DMS53 treated with DMSO at 0.1 percent for 48 hours (cell line): ENCODE measurements around the gene ZNF132.
"Not testable (repeated sequence)": the region's sequence is repeated elsewhere in the genome, so short reads cannot be mapped to it uniquely, and the experiment has no call there.

Experiments used
- DNase-seq: peaks from one replicate; lab custom pipeline; 2025; ENCODE audit not compliant: unreplicated experiment; lab: John Stamatoyannopoulos, UW

ZNF132 gene

GRCh38 chr19:58468216-58468839, 28.4 kb upstream of the ZNF132 start:
- no peak for DNase-seq

- DNase-seq = peak; percentile 95
Measured at GRCh38 chr19:58466760-58467589, 27.0 kb upstream of the ZNF132 start, which contains the start of gene ZNF324. Gene ZNF324, plus strand, starts transcription at chr19:58467080. Its CDS starts 2,106 bp downstream, at chr19:58469186.

GRCh38 chr19:58466089-58466759, 26.3 kb upstream of the ZNF132 start:
- no peak for DNase-seq

DNA sequence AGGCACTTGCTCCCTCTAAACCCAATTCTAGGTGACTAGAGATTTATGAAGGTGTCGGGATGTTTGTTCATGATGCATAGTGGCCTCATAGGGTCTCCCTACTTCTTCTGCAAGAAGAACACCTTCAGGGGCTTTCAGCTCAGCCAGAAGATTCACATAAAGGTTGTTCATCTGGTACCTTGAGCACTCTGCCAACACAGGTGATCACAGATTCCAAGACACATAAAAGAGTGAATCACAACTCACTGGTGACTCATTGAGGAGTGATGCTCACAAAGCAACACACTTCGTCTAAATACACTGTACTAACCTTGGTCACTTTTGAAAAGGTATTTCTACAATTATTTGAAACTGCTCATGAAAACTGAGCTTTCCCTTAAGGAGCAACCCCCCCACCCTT, 20.1 kb upstream of the ZNF132 start:
- no peak for DNase-seq

DNA sequence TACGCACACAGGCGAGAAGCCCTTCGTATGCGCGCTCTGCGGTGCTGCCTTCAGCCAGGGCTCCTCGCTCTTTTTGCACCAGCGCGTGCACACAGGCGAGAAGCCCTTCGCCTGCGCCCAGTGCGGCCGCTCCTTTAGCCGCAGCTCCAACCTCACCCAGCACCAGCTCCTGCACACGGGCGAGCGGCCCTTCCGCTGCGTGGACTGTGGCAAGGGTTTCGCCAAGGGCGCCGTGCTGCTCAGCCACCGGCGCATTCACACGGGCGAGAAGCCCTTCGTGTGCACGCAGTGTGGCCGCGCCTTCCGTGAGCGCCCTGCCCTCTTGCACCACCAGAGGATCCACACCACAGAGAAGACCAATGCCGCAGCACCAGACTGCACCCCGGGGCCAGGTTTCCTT, 16.2 kb upstream of the ZNF132 start:
- no peak for DNase-seq

GRCh38 chr19:58455306-58455705, 15.4 kb upstream of the ZNF132 start:
- no peak for DNase-seq

- no peak for DNase-seq
Measured at GRCh38 chr19:58453743-58454142, 13.8 kb upstream of the ZNF132 start.

DNA sequence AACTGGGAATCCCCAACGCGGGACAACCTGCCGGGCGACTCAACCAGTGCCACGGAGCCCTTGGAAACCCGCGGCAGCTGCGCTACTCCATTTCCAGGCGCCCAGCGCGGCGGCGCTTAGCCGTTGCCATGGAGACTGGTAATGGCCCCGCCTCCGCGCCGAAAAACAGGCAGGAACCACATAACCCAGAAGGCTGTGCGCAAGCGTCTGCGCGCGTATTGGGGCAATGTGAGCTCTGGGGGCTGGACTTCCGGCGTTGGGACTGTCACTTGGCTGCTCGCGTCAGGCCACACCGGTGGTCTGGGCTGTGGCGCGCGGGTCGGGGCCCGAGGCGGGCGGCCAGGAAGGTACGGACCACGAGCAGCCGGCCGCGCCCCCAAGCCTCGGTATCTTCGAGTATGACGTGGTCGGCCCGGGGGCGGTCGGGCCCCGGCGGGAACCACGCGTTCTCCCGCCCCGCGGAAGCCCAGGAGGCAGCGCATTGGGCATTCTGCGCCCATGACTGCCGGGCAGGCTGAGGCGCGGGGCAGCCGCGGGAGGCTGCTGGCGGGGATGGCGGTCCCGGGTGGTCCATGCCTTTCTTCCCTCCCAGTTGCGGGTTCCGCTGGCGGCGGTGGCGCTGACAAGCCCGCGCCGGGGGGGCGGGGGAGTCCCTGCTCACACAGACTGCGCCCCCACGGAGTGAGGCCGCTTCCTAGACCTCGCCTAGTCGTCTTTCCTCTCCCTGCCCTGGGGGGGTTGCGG, 11.6 kb upstream of the ZNF132 start, which contains the start of gene ZNF324B:
Gene ZNF324B (plus strand): TSS at position 265 of the 744 bp plus-strand sequence. CDS start 2,080 bp downstream, outside the sequence.
- DNase-seq = peak; percentile 92

GRCh38 chr19:58450856-58451357, 11.0 kb upstream of the ZNF132 start:
- no peak for DNase-seq

DNA sequence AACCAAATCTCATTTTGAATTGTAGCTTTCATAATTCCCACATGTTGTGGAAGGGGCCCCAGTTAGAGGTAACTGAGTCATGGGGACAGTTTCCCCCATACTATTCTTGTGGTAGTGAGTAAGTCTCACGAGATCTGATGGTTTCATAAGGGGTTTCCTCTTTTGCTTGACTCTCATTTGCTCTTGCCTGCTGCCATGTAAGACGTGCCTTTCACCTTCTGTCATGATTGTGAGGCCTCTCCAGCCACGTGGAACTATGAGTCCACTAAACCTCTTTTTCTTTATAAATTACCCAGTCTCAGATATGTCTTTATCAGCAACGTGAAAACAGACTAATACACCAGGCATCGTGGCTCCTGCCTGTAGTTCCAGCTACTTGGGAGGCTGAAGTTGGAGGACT, 10.0 kb upstream of the ZNF132 start:
- not testable (repeated sequence) for DNase-seq

- not testable (repeated sequence) for DNase-seq
Measured at GRCh38 chr19:58448860-58449259, 8.9 kb upstream of the ZNF132 start.

DNA sequence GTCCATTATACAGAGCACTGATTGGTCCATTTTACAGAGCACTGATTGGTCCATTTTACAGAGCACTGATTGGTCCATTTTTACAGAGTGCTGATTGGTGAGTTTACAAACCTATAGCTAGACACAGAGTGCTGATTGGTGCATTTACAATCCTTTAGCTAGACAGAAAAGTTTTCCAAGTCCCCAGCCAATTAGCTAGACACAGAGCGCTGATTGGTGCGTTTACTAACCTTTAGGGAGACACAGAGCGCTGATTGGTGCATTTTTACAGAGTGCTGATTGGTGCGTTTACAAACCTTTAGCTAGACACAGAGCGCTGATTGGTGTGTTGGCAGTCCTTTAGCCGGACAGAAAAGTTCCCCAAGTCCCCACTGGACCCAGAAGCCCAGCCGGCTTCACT, 3.0 kb upstream of the ZNF132 start:
- DNase-seq = not testable (repeated sequence)

GRCh38 chr19:58440556-58440955, 603 bp upstream of the ZNF132 start:
- DNase-seq = no peak

DNA sequence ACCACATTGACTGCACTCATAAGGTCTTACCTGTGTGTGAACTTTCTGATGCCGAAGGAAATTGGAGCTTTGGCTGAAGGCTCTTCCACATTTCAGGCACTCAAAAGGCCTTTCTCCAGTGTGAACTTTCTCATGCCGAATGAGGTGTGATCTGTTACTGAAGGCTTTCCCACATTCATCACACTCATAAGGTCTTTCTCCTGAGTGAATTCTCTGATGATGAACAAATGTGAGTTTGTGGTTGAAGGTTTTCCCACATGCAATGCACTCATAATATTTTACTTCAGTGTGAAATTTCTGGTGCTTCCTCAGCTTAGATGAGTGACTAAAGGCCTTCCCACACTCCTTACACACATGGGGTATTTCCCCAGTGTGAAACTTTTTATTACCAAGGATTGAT, 5.7 kb downstream of the ZNF132 start:
- DNase-seq = no peak

DNA sequence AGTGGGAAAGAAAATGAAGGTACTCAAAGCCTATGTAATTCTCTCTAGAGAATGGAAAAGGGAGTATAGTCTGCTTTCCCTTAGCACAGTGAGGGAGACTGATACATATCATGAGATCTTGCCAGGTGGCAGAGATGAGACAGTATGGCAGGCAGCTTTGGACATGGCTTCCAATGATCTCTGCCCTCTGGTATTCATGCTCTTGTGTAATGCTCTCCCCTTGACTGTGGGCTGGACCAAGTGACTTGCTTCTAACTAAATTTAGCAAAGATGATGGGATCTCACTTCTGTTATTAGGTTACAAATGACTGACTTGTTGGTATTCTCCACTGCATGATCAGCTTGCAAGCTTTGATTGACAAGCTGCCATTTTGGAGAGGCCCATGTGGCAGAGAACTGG, 10.2 kb downstream of the ZNF132 start:
- DNase-seq = no peak

- no peak for DNase-seq
Measured at GRCh38 chr19:58428617-58429016, 11.3 kb downstream of the ZNF132 start.

DNA sequence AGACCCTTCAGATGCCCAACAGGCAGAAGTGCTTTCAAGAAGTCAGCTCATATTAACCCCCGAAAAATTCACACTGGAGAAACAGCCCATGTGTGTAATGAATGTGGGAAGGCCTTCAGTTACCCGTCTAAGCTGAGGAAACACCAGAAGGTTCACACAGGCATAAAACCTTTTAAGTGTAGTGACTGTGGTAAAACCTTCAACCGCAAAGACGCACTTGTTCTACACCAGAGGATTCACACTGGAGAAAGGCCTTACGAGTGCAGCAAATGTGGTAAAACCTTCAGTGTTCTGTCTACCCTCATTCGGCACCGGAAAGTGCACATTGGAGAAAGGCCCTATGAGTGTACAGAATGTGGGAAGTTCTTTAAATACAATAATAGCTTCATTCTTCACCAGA, 22.9 kb downstream of the ZNF132 start:
- DNase-seq = no peak

DNA sequence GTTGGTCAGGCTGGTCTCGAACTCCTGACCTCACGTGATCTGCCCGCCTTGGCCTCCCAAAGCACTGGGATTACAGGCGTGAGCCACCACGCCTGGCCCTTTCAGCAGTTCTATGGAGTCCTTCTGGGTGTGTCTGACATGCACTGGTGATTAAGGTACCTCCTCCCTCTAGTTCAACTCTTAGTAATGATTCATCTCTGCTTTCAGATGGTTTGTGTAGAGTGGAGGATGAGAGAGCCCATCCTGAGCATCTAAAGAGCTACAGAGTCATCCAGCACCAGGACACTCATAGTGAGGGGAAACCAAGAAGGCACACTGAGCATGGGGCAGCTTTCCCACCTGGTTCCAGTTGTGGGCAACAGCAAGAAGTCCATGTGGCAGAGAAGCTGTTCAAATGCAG, 23.3 kb downstream of the ZNF132 start:
- no peak for DNase-seq

GRCh38 chr19:58409010-58409790, 30.8 kb downstream of the ZNF132 start:
- no peak for DNase-seq
